ENCODE measurements around the gene VLDLR.

DNA sequence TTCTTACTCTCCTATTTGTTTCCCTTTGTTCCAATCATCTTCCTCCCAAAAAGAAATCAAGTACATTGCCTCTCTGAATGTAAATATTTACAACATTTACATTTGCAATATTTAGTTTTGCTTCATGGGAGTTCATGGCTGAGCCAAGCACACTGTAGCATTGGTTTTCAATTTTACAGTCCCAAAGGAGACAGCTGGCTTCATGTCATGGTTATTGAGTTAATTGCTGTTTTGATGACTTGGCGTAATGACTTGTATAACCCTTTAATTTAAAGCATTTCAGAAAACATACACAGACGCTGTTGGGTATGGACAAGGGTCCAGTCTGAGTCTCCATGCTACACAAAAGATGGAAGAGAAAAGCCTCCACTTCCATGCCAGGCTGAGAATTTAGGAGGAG, 25.6 kb upstream of the VLDLR start:
- TF ChIP-seq, protein P1, sequence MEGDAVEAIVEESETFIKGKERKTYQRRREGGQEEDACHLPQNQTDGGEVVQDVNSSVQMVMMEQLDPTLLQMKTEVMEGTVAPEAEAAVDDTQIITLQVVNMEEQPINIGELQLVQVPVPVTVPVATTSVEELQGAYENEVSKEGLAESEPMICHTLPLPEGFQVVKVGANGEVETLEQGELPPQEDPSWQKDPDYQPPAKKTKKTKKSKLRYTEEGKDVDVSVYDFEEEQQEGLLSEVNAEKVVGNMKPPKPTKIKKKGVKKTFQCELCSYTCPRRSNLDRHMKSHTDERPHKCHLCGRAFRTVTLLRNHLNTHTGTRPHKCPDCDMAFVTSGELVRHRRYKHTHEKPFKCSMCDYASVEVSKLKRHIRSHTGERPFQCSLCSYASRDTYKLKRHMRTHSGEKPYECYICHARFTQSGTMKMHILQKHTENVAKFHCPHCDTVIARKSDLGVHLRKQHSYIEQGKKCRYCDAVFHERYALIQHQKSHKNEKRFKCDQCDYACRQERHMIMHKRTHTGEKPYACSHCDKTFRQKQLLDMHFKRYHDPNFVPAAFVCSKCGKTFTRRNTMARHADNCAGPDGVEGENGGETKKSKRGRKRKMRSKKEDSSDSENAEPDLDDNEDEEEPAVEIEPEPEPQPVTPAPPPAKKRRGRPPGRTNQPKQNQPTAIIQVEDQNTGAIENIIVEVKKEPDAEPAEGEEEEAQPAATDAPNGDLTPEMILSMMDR (IDR thresholded peaks at IDR 0.05): no peak
- no peak for TF ChIP-seq POLR2A (IDR thresholded peaks at IDR 0.05)
